ENCODE results near the gene PLSCR1. TPM values are rescaled to one million over a fixed set of nuclear protein-coding genes. Genes with fewer than 3 reads are reported as not detected.
A peak's percentile ranks its signal among the peaks of the same experiment; 100 is the strongest.

Gene PLSCR1
- 7.2 TPM for total RNA-seq
- polyA plus RNA-seq, result 10 to 100 TPM; 14.4 to 20.7 (median 17.6) TPM

- H3K27me3 Mint-ChIP-seq, result peaks cover 4% of the 10 kb centered on the region
- peaks cover 21 to 67% (median 47%) of the 10 kb centered on the region in 4 donors for H3K4me1 Mint-ChIP-seq
- no peaks in the 10 kb centered on the region for H3K9me3 ChIP-seq (ENCODE audit: control insufficient read depth in 2 of 2, low read length in 2 of 2)
- H3K27ac ChIP-seq (ENCODE audit: insufficient read depth, low read length, poor library complexity, severe bottlenecking), result peak within 1 kb of the TSS; percentile 27
- H3K36me3 ChIP-seq (ENCODE audit: control insufficient read depth, insufficient read depth, low read length), result no peaks in the 10 kb centered on the region
- peak within 1 kb of the TSS; percentile 64 to 90 (median 89) for H3K27ac Mint-ChIP-seq
- H3K9me3 Mint-ChIP-seq, result no peaks in the 10 kb centered on the region
- peaks cover 2% of the 10 kb centered on the region for H3K27me3 ChIP-seq (ENCODE audit: control insufficient read depth, insufficient read depth, low read length)
- peak within 1 kb of the TSS; percentile 78 for H3K4me3 ChIP-seq (ENCODE audit: low read depth, low read length)
- ATAC-seq (ENCODE audit: low read depth in 2 of 2) (peak; percentile 76 to 79), DNase-seq (peak; percentile 46 to 84 (median 53))
- H3K4me3 Mint-ChIP-seq, result peak within 1 kb of the TSS; percentile 86 to 95 (median 91)
- peaks cover 26% of the 10 kb centered on the region for H3K4me1 ChIP-seq (ENCODE audit: control insufficient read depth, insufficient read depth, low read length, poor library complexity, severe bottlenecking)
- peaks cover 4% of the 10 kb centered on the region for H3K36me3 Mint-ChIP-seq
Measured at GRCh38 chr3:146544002-146544928, at the start of gene PLSCR1. Gene PLSCR1, minus strand, starts transcription at chr3:146544607. Its CDS starts 8,055 bp downstream, at chr3:146536552.

GRCh38 chr3:146593776-146594175 is 49.4 kb upstream of the PLSCR1 start:
- Mint-ChIP-seq H3K27me3 (no peaks in the 10 kb centered on the region), H3K27ac (no peak overlapping the region), H3K4me1 (no peaks in the 10 kb centered on the region), H3K9me3 (no peaks in the 10 kb centered on the region), H3K4me3 (no peak overlapping the region), H3K36me3 (no peaks in the 10 kb centered on the region)
- ATAC-seq (ENCODE audit: low read depth in 2 of 2) (no peak), DNase-seq (no peak)
- Histone ChIP-seq H3K9me3 (ENCODE audit: control insufficient read depth in 2 of 2, low read length in 2 of 2) (no peaks in the 10 kb centered on the region), H3K36me3 (ENCODE audit: control insufficient read depth, insufficient read depth, low read length) (no peaks in the 10 kb centered on the region), H3K27ac (ENCODE audit: insufficient read depth, low read length, poor library complexity, severe bottlenecking) (no peak overlapping the region), H3K4me1 (ENCODE audit: control insufficient read depth, insufficient read depth, low read length, poor library complexity, severe bottlenecking) (no peaks in the 10 kb centered on the region), H3K4me3 (ENCODE audit: low read depth, low read length) (no peak overlapping the region), H3K27me3 (ENCODE audit: control insufficient read depth, insufficient read depth, low read length) (no peaks in the 10 kb centered on the region)

- no peak overlapping the region for H3K27ac ChIP-seq (ENCODE audit: insufficient read depth, low read length, poor library complexity, severe bottlenecking)
- Mint-ChIP-seq H3K4me3 (no peak overlapping the region), H3K27me3 (no peaks in the 10 kb centered on the region), H3K4me1 (no peaks in the 10 kb centered on the region), H3K27ac (no peak overlapping the region), H3K9me3 (peaks cover 0 to 1% (median 0%) of the 10 kb centered on the region in 7 donors), H3K36me3 (no peaks in the 10 kb centered on the region)
- ATAC-seq (ENCODE audit: low read depth in 2 of 2) (no peak), DNase-seq (no peak)
- H3K9me3 ChIP-seq (ENCODE audit: control insufficient read depth in 2 of 2, low read length in 2 of 2), result no peaks in the 10 kb centered on the region
- no peak overlapping the region for H3K4me3 ChIP-seq (ENCODE audit: low read depth, low read length)
- no peaks in the 10 kb centered on the region for H3K36me3 ChIP-seq (ENCODE audit: control insufficient read depth, insufficient read depth, low read length)
- no peaks in the 10 kb centered on the region for H3K27me3 ChIP-seq (ENCODE audit: control insufficient read depth, insufficient read depth, low read length)
- H3K4me1 ChIP-seq (ENCODE audit: control insufficient read depth, insufficient read depth, low read length, poor library complexity, severe bottlenecking), result no peaks in the 10 kb centered on the region
Measured at GRCh38 chr3:146590521-146590920, 46.1 kb upstream of the PLSCR1 start.

- Histone ChIP-seq H3K9me3 (ENCODE audit: control insufficient read depth in 2 of 2, low read length in 2 of 2) (no peaks in the 10 kb centered on the region), H3K36me3 (ENCODE audit: control insufficient read depth, insufficient read depth, low read length) (no peaks in the 10 kb centered on the region), H3K4me1 (ENCODE audit: control insufficient read depth, insufficient read depth, low read length, poor library complexity, severe bottlenecking) (no peaks in the 10 kb centered on the region), H3K27ac (ENCODE audit: insufficient read depth, low read length, poor library complexity, severe bottlenecking) (no peak overlapping the region), H3K27me3 (ENCODE audit: control insufficient read depth, insufficient read depth, low read length) (no peaks in the 10 kb centered on the region), H3K4me3 (ENCODE audit: low read depth, low read length) (no peak overlapping the region)
- ATAC-seq (ENCODE audit: low read depth in 2 of 2), result no peak
- peak in 2 of 3 donors; percentile 8 to 31 for DNase-seq
- Mint-ChIP-seq H3K27ac (no peak overlapping the region), H3K27me3 (no peaks in the 10 kb centered on the region), H3K4me3 (no peak overlapping the region), H3K9me3 (peaks cover 0 to 1% (median 0%) of the 10 kb centered on the region in 7 donors), H3K4me1 (no peaks in the 10 kb centered on the region), H3K36me3 (no peaks in the 10 kb centered on the region)
Measured at GRCh38 chr3:146589899-146590508, 45.6 kb upstream of the PLSCR1 start.

- Histone ChIP-seq H3K27ac (ENCODE audit: insufficient read depth, low read length, poor library complexity, severe bottlenecking) (no peak overlapping the region), H3K36me3 (ENCODE audit: control insufficient read depth, insufficient read depth, low read length) (no peaks in the 10 kb centered on the region), H3K4me1 (ENCODE audit: control insufficient read depth, insufficient read depth, low read length, poor library complexity, severe bottlenecking) (no peaks in the 10 kb centered on the region), H3K9me3 (ENCODE audit: control insufficient read depth in 2 of 2, low read length in 2 of 2) (no peaks in the 10 kb centered on the region), H3K4me3 (ENCODE audit: low read depth, low read length) (no peak overlapping the region), H3K27me3 (ENCODE audit: control insufficient read depth, insufficient read depth, low read length) (no peaks in the 10 kb centered on the region)
- H3K27me3 Mint-ChIP-seq, result peaks cover 2% of the 10 kb centered on the region
- no peak overlapping the region for H3K27ac Mint-ChIP-seq
- ATAC-seq (ENCODE audit: low read depth in 2 of 2) (no peak), DNase-seq (no peak)
- no peaks in the 10 kb centered on the region for H3K36me3 Mint-ChIP-seq
- H3K9me3 Mint-ChIP-seq, result peaks cover 0 to 4% (median 0%) of the 10 kb centered on the region in 7 donors
- H3K4me1 Mint-ChIP-seq, result no peaks in the 10 kb centered on the region
- no peak overlapping the region for H3K4me3 Mint-ChIP-seq
Measured at GRCh38 chr3:146585156-146585555, 40.7 kb upstream of the PLSCR1 start.

GRCh38 chr3:146581951-146582467 is 37.6 kb upstream of the PLSCR1 start:
- H3K9me3 ChIP-seq (ENCODE audit: control insufficient read depth in 2 of 2, low read length in 2 of 2), result no peaks in the 10 kb centered on the region
- DNase-seq (peak in 1 of 3 donors; percentile 5), ATAC-seq (ENCODE audit: low read depth in 2 of 2) (no peak)
- no peaks in the 10 kb centered on the region for H3K4me1 ChIP-seq (ENCODE audit: control insufficient read depth, insufficient read depth, low read length, poor library complexity, severe bottlenecking)
- H3K4me3 ChIP-seq (ENCODE audit: low read depth, low read length), result no peak overlapping the region
- H3K36me3 ChIP-seq (ENCODE audit: control insufficient read depth, insufficient read depth, low read length), result no peaks in the 10 kb centered on the region
- peaks cover 4% of the 10 kb centered on the region for H3K27me3 Mint-ChIP-seq
- no peaks in the 10 kb centered on the region for H3K27me3 ChIP-seq (ENCODE audit: control insufficient read depth, insufficient read depth, low read length)
- H3K9me3 Mint-ChIP-seq, result peaks cover 0 to 4% (median 0%) of the 10 kb centered on the region in 7 donors
- no peaks in the 10 kb centered on the region for H3K36me3 Mint-ChIP-seq
- H3K27ac ChIP-seq (ENCODE audit: insufficient read depth, low read length, poor library complexity, severe bottlenecking), result no peak overlapping the region
- no peak overlapping the region for H3K4me3 Mint-ChIP-seq
- H3K27ac Mint-ChIP-seq, result no peak overlapping the region
- no peaks in the 10 kb centered on the region for H3K4me1 Mint-ChIP-seq

GRCh38 chr3:146581080-146581601 is 36.7 kb upstream of the PLSCR1 start:
- no peaks in the 10 kb centered on the region for H3K36me3 Mint-ChIP-seq
- H3K27me3 Mint-ChIP-seq, result peaks cover 5% of the 10 kb centered on the region
- Histone ChIP-seq H3K9me3 (ENCODE audit: control insufficient read depth in 2 of 2, low read length in 2 of 2) (no peaks in the 10 kb centered on the region), H3K27ac (ENCODE audit: insufficient read depth, low read length, poor library complexity, severe bottlenecking) (no peak overlapping the region), H3K27me3 (ENCODE audit: control insufficient read depth, insufficient read depth, low read length) (no peaks in the 10 kb centered on the region), H3K4me3 (ENCODE audit: low read depth, low read length) (no peak overlapping the region), H3K36me3 (ENCODE audit: control insufficient read depth, insufficient read depth, low read length) (no peaks in the 10 kb centered on the region), H3K4me1 (ENCODE audit: control insufficient read depth, insufficient read depth, low read length, poor library complexity, severe bottlenecking) (no peaks in the 10 kb centered on the region)
- ATAC-seq (ENCODE audit: low read depth in 2 of 2) (no peak), DNase-seq (no peak)
- no peak overlapping the region for H3K4me3 Mint-ChIP-seq
- H3K9me3 Mint-ChIP-seq, result peaks cover 0 to 4% (median 0%) of the 10 kb centered on the region in 7 donors
- no peaks in the 10 kb centered on the region for H3K4me1 Mint-ChIP-seq
- H3K27ac Mint-ChIP-seq, result no peak overlapping the region
